DND-41 (cell line): ENCODE data around the gene GSTM5.

ENCODE experiments used
- CTCF ChIP-seq: IDR thresholded peaks from 2 replicates; pipeline ENCODE4 v1.5.1; 2012; ENCODE audit warnings: borderline replicate concordance, low read length, moderate library complexity, mild to moderate bottlenecking; ENCODE audit not compliant: poor library complexity, severe bottlenecking; ENCODE audit errors: extremely low read depth
- EZH2 ChIP-seq: IDR thresholded peaks from 3 replicates; pipeline ENCODE4 v1.6.1; 2012; ENCODE audit warnings: borderline replicate concordance, low read depth, mild to moderate bottlenecking, moderate library complexity, low read length, inconsistent platforms; ENCODE audit not compliant: severe bottlenecking

- TF ChIP-seq CTCF (no peak), EZH2 (no peak)
Observed at GRCh38 chr1:109671067-109671466, 41.0 kb upstream of the GSTM5 start.
